Fibroblast of skin of right quadriceps (primary cell): ENCODE data around the gene NF1.
"Not testable (repeated sequence)": the region's sequence is repeated elsewhere in the genome, so short reads cannot be mapped to it uniquely, and the experiment has no call there.

Source experiments
- DNase-seq: peaks from one replicate; pipeline ENCODE4 v3.0.0-alpha.2; 2013

The NF1 gene

GRCh38 chr17:31357839-31358394, 263.1 kb downstream of the NF1 start:
- no peak for DNase-seq

GRCh38 chr17:31364012-31364411, 269.2 kb downstream of the NF1 start:
- no peak for DNase-seq

- DNase-seq: no peak
Measured at GRCh38 chr17:31366088-31366487, 271.3 kb downstream of the NF1 start.

GRCh38 chr17:31369266-31369665, 274.5 kb downstream of the NF1 start:
- DNase-seq: no peak

GRCh38 chr17:31371511-31372097, 276.8 kb downstream of the NF1 start:
- peak; percentile 69 for DNase-seq

GRCh38 chr17:31373150-31374093, 278.6 kb downstream of the NF1 start:
- DNase-seq: peak; percentile 60

- DNase-seq: no peak
Measured at GRCh38 chr17:31374094-31374447, 279.3 kb downstream of the NF1 start.

- DNase-seq: no peak
Measured at GRCh38 chr17:31374503-31374902, 279.7 kb downstream of the NF1 start.

- DNase-seq: no peak
Measured at GRCh38 chr17:31378638-31379037, 283.9 kb downstream of the NF1 start.

- no peak for DNase-seq
Measured at GRCh38 chr17:31379597-31380205, 284.9 kb downstream of the NF1 start.

- no peak for DNase-seq
Measured at GRCh38 chr17:31381165-31381668, 286.4 kb downstream of the NF1 start.

- not testable (repeated sequence) for DNase-seq
Measured at GRCh38 chr17:31382668-31383275, 288.0 kb downstream of the NF1 start.

- not testable (repeated sequence) for DNase-seq
Measured at GRCh38 chr17:31383488-31383887, 288.7 kb downstream of the NF1 start.

- no peak for DNase-seq
Measured at GRCh38 chr17:31385428-31386285, 290.9 kb downstream of the NF1 start.

- DNase-seq: no peak
Measured at GRCh38 chr17:31386542-31387075, 291.8 kb downstream of the NF1 start.

- no peak for DNase-seq
Measured at GRCh38 chr17:31387438-31387837, 292.7 kb downstream of the NF1 start.

GRCh38 chr17:31388351-31388750, 293.6 kb downstream of the NF1 start:
- DNase-seq: no peak

- DNase-seq: peak; percentile 14
Measured at GRCh38 chr17:31388770-31389656, 294.2 kb downstream of the NF1 start.

- no peak for DNase-seq
Measured at GRCh38 chr17:31389657-31390381, 295.0 kb downstream of the NF1 start.

GRCh38 chr17:31390426-31390747, 295.6 kb downstream of the NF1 start:
- DNase-seq: no peak
